ENCODE results near the gene EID3. TPM values are rescaled to one million over a fixed set of nuclear protein-coding genes. Genes with fewer than 3 reads are reported as not detected.
"Not testable (repeated sequence)": the region's sequence is repeated elsewhere in the genome, so short reads cannot be mapped to it uniquely, and the experiment has no call there.

EID3 gene
- polyA plus RNA-seq, 3 donors, result 0.64 to 1.0 (median 0.65) TPM

DNA sequence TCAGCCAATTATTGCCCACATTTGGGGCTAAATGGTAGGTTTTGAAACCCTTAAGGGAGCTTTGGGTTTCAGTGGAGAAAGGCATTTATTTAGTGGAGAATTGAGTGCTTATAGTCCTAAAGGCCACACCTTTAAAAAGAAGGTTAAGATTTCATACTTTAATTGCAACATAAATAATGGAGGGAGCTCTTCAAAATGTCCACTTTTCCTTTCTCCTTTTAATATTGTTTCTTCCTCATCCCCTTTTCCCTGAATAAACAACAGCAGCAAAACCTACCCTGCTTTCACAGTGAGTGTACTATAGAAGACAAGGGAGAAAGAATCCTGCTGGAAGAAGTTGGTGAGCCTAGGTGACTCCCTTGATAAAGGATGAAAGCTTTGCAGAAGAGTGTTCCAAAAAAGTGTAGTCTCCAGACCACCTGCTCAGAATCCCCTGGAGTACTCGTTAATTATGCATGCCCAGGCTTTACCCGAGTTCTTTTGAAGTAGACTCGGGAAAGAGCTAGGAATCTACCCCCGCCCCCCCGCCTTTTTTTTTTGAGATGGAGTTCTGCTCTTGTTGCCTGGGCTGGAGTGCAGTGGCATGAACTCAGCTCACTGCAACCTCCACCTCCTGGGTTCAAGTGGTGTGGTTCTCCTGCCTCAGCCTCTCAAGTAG, 11.5 kb upstream of the EID3 start:
- Mint-ChIP-seq H3K9me3 (peaks cover 0 to 2% (median 0%) of the 10 kb centered on the region in 7 donors), H3K4me3 (no peak overlapping the region), H3K27ac (peak overlapping the region in 2 of 7 donors; percentile 28 to 76), H3K27me3 (ENCODE audit: low read depth in 3 of 3) (no peaks in the 10 kb centered on the region), H3K36me3 (peaks cover 30 to 55% of the 10 kb centered on the region in 2 donors), H3K4me1 (peaks cover 34% of the 10 kb centered on the region)
- Histone ChIP-seq H2AFZ (ENCODE audit: insufficient read depth, low read depth, low read length, poor library complexity, severe bottlenecking) (no peak overlapping the region), H3K4me2 (replicated peaks; ENCODE audit: extremely low read depth, low read length, poor library complexity, severe bottlenecking) (no peak overlapping the region), H3K27ac (ENCODE audit: low read depth in 1 of 2, low read length in 2 of 2) (no peak overlapping the region), H3K4me3 (replicated peaks in 1 of 3; ENCODE audit: low read depth in 2 of 3, low read length in 3 of 3) (no peak overlapping the region), H3K9me3 (replicated peaks in 1 of 2; ENCODE audit: control insufficient read depth in 1 of 2, insufficient read depth in 1 of 2, low read length in 2 of 2) (no peaks in the 10 kb centered on the region), H3K9ac (ENCODE audit: insufficient read depth, low read length, poor library complexity, severe bottlenecking) (no peak overlapping the region), H4K20me1 (ENCODE audit: insufficient read depth, low read length) (peaks cover 69% of the 10 kb centered on the region), H3K4me1 (ENCODE audit: control insufficient read depth in 1 of 2, insufficient read depth in 2 of 2, low read length in 2 of 2) (peaks cover 21 to 23% of the 10 kb centered on the region in 2 donors), H3K79me2 (ENCODE audit: insufficient read depth, low read length) (peaks cover 88% of the 10 kb centered on the region), H3K27me3 (ENCODE audit: control insufficient read depth in 2 of 2, insufficient read depth in 2 of 2, low read length in 2 of 2) (no peaks in the 10 kb centered on the region), H3K36me3 (replicated peaks in 1 of 2; ENCODE audit: control insufficient read depth in 1 of 2, insufficient read depth in 2 of 2, low read length in 2 of 2) (peaks cover 16 to 57% of the 10 kb centered on the region in 2 donors)
- intact Hi-C loops (cut with micrococcal nuclease), result no loop called here
- DNase-seq, result no peak
- 97% methylated on average over 5 of the region's 5 CpGs for WGBS (ENCODE audit: insufficient coverage)
- no peak for TF ChIP-seq CTCF (IDR thresholded peaks at IDR 0.05)

DNA sequence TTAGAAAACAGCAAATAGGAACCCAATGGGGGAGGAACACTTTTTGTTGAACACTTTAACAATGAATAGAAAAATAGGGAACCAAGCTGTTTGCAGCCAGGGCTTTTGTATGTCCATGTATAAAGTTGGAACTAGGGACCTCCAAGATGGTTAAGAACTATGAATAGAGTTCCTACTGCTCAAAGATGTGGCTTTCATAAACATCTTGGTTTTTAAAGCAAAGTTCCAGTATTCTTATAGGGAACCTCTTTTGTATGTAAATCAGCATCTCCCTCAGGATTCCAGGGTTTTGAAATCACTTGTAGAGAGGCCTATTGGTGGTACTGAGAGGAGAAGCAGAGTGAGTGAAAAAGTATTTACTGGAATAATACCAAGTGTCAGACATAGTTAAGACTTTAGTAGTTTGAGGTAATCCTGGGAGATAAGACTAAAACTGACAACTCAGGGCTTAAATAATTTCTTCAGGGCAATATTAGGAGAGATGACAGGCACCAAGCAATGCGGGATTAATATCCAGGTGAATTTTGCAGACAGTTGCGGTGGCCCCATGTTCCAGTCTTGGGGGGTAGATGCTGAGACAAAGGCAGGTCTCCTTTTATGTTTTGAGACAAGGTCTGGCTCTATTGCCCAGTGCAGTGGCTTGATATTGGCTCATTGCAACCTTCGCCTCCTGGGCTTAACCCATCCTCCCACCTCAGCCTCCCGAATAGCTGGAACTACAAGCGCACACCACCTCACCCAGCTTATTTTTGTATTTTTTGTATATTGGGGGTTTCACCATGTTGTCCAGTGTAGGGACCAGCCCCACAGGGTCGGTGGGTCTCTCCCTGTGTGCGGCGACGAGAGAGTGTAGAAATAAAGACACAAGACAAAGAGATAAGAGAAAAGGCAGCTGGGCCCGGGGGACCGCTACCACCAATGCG, 10.4 kb upstream of the EID3 start:
- H3K27me3 Mint-ChIP-seq (ENCODE audit: low read depth in 3 of 3), result no peaks in the 10 kb centered on the region
- 98% methylated on average over 8 of the region's 12 CpGs for WGBS (ENCODE audit: insufficient coverage)
- no peak for TF ChIP-seq CTCF (IDR thresholded peaks at IDR 0.05)
- peaks cover 12 to 14% of the 10 kb centered on the region in 2 donors for H3K4me1 ChIP-seq (ENCODE audit: control insufficient read depth in 1 of 2, insufficient read depth in 2 of 2, low read length in 2 of 2)
- peaks cover 21 to 65% of the 10 kb centered on the region in 2 donors for H3K36me3 ChIP-seq (replicated peaks in 1 of 2; ENCODE audit: control insufficient read depth in 1 of 2, insufficient read depth in 2 of 2, low read length in 2 of 2)
- peaks cover 90% of the 10 kb centered on the region for H3K79me2 ChIP-seq (ENCODE audit: insufficient read depth, low read length)
- intact Hi-C loops (cut with micrococcal nuclease), result no loop called here
- H3K9me3 Mint-ChIP-seq, result peaks cover 0 to 2% (median 0%) of the 10 kb centered on the region in 7 donors
- no peak overlapping the region for H2AFZ ChIP-seq (ENCODE audit: insufficient read depth, low read depth, low read length, poor library complexity, severe bottlenecking)
- peak overlapping the region in 3 of 7 donors; percentile 19 to 62 (median 30) for H3K27ac Mint-ChIP-seq
- H3K9ac ChIP-seq (ENCODE audit: insufficient read depth, low read length, poor library complexity, severe bottlenecking), result no peak overlapping the region
- H3K4me3 ChIP-seq (replicated peaks in 1 of 3; ENCODE audit: low read depth in 2 of 3, low read length in 3 of 3), result no peak overlapping the region
- no peaks in the 10 kb centered on the region for H3K27me3 ChIP-seq (ENCODE audit: control insufficient read depth in 2 of 2, insufficient read depth in 2 of 2, low read length in 2 of 2)
- peaks cover 35 to 62% of the 10 kb centered on the region in 2 donors for H3K36me3 Mint-ChIP-seq
- no peak overlapping the region for H3K4me2 ChIP-seq (replicated peaks; ENCODE audit: extremely low read depth, low read length, poor library complexity, severe bottlenecking)
- H3K4me1 Mint-ChIP-seq, result peaks cover 28% of the 10 kb centered on the region
- no peaks in the 10 kb centered on the region for H3K9me3 ChIP-seq (replicated peaks in 1 of 2; ENCODE audit: control insufficient read depth in 1 of 2, insufficient read depth in 1 of 2, low read length in 2 of 2)
- peaks cover 78% of the 10 kb centered on the region for H4K20me1 ChIP-seq (ENCODE audit: insufficient read depth, low read length)
- H3K4me3 Mint-ChIP-seq, result no peak overlapping the region
- H3K27ac ChIP-seq (ENCODE audit: low read depth in 1 of 2, low read length in 2 of 2), result no peak overlapping the region
- no peak for DNase-seq

GRCh38 chr12:104294158-104294859, 9.2 kb upstream of the EID3 start:
- H3K4me3 ChIP-seq (replicated peaks in 1 of 3; ENCODE audit: low read depth in 2 of 3, low read length in 3 of 3); H3K27me3 Mint-ChIP-seq (ENCODE audit: low read depth in 3 of 3); H3K4me3 Mint-ChIP-seq; H3K4me2 ChIP-seq (replicated peaks; ENCODE audit: extremely low read depth, low read length, poor library complexity, severe bottlenecking); H3K9me3 Mint-ChIP-seq; H3K9ac ChIP-seq (ENCODE audit: insufficient read depth, low read length, poor library complexity, severe bottlenecking); intact Hi-C loops (cut with micrococcal nuclease); H3K9me3 ChIP-seq (replicated peaks in 1 of 2; ENCODE audit: control insufficient read depth in 1 of 2, insufficient read depth in 1 of 2, low read length in 2 of 2); H3K4me1 ChIP-seq (ENCODE audit: control insufficient read depth in 1 of 2, insufficient read depth in 2 of 2, low read length in 2 of 2); H3K27me3 ChIP-seq (ENCODE audit: control insufficient read depth in 2 of 2, insufficient read depth in 2 of 2, low read length in 2 of 2); H2AFZ ChIP-seq (ENCODE audit: insufficient read depth, low read depth, low read length, poor library complexity, severe bottlenecking): not testable (repeated sequence)
- 92% methylated on average over 9 of the region's 17 CpGs for WGBS (ENCODE audit: insufficient coverage)
- Histone ChIP-seq H3K27ac (ENCODE audit: low read depth in 1 of 2, low read length in 2 of 2) (peak overlapping the region in 1 of 2 donors; percentile 70), H3K79me2 (ENCODE audit: insufficient read depth, low read length) (peaks cover 89% of the 10 kb centered on the region), H3K36me3 (replicated peaks in 1 of 2; ENCODE audit: control insufficient read depth in 1 of 2, insufficient read depth in 2 of 2, low read length in 2 of 2) (peaks cover 22 to 75% of the 10 kb centered on the region in 2 donors), H4K20me1 (ENCODE audit: insufficient read depth, low read length) (peaks cover 85% of the 10 kb centered on the region)
- DNase-seq, result peak in 1 of 3 donors; percentile 21
- peaks cover 20% of the 10 kb centered on the region for H3K4me1 Mint-ChIP-seq
- peak overlapping the region in 6 of 7 donors; percentile 30 to 79 (median 39) for H3K27ac Mint-ChIP-seq
- peaks cover 35 to 69% of the 10 kb centered on the region in 2 donors for H3K36me3 Mint-ChIP-seq
